Measurements from ENCODE around the gene CNTNAP2.

CNTNAP2 gene

DNA sequence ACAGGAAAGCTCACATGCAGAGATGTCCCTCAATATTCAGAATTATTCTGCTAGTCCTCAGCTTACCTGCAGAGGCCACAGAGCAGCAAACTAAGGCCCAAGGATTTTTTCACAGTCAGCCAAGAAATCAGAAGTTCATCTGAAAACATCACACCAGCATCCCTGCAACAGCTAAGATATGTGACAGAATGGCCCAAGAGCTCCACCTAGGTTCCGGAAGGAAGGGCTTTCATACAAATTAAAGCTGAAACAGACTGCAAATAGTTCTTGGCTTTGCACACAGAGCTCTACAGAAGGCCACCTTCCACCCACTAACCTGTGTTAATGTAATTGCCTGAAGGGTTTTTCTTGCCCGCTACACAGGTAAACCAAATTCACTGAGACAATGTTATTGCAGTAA, 2035.2 kb downstream of the CNTNAP2 start:
- TF ChIP-seq, protein P1, sequence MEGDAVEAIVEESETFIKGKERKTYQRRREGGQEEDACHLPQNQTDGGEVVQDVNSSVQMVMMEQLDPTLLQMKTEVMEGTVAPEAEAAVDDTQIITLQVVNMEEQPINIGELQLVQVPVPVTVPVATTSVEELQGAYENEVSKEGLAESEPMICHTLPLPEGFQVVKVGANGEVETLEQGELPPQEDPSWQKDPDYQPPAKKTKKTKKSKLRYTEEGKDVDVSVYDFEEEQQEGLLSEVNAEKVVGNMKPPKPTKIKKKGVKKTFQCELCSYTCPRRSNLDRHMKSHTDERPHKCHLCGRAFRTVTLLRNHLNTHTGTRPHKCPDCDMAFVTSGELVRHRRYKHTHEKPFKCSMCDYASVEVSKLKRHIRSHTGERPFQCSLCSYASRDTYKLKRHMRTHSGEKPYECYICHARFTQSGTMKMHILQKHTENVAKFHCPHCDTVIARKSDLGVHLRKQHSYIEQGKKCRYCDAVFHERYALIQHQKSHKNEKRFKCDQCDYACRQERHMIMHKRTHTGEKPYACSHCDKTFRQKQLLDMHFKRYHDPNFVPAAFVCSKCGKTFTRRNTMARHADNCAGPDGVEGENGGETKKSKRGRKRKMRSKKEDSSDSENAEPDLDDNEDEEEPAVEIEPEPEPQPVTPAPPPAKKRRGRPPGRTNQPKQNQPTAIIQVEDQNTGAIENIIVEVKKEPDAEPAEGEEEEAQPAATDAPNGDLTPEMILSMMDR (IDR thresholded peaks at IDR 0.05; ENCODE audit: low read depth, low read length), result no peak
- in situ Hi-C loops (cut with HindIII; ENCODE audit: low sequenced_read_pairs), result no loop called here
- no peak for DNase-seq (ENCODE audit: low read depth, low spot score)
- H3K4me3 ChIP-seq (ENCODE audit: low read depth, low read length), result no peak overlapping the region

DNA sequence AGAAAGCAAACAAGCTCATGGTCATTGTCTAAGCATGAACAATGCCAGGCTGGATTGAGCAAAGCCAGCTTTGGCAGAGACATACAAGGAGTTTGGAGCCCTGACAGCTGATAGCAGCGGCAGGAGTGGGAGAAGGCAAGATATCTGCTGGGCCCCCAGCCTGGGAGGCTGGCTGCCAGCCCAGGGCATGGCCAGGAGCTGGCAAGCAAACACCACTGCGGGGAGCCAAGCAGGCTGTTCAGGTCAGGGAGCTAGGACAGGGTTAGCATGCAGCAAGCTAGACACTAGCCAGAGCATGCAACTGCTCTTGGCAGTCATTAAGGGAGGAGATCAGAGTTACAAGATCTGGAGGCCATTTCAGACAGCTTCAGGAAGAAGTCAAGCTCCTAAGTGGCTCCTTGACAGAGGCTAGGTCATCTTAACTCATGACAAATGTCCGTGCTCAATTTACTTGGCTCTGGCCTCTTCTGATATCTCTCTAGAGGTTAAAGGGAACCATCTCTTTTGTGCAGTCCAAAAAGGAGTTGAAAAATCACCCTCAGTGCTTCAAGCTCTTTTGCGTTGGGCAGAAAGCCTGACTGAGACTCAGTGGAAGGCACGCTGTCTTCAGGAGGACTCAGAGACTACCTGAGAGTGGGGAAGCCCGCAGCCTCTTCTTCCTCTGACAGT, 2037.1 kb downstream of the CNTNAP2 start:
- in situ Hi-C loops (cut with HindIII; ENCODE audit: low sequenced_read_pairs), result no loop called here
- H3K4me3 ChIP-seq (ENCODE audit: low read depth, low read length), result no peak overlapping the region
- TF ChIP-seq, protein P1 (IDR thresholded peaks at IDR 0.05; ENCODE audit: low read depth, low read length), result no peak
- no peak for DNase-seq (ENCODE audit: low read depth, low spot score)

DNA sequence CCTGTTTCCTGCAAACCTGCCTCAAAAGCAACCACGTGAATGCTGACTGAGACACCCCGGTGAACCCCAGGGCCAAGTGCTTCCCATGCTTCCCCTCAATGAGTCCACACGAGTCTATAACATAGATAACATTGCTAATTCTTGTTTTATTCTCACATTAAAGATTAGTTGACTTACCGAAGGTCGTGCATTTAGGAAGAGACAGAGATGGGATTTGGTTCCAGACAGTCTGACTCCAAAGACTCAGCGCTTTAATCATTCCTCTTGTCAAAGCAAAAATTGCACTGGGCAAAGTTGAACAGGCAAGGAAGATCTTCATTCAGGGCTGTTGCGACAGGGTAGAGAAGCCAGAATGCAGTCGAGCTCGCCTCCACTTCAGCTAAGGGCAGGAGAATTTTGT, 2038.4 kb downstream of the CNTNAP2 start:
- no peak for DNase-seq (ENCODE audit: low read depth, low spot score)
- TF ChIP-seq, protein P1 (IDR thresholded peaks at IDR 0.05; ENCODE audit: low read depth, low read length), result no peak
- in situ Hi-C loops (cut with HindIII; ENCODE audit: low sequenced_read_pairs), result no loop called here
- H3K4me3 ChIP-seq (ENCODE audit: low read depth, low read length), result no peak overlapping the region

DNA sequence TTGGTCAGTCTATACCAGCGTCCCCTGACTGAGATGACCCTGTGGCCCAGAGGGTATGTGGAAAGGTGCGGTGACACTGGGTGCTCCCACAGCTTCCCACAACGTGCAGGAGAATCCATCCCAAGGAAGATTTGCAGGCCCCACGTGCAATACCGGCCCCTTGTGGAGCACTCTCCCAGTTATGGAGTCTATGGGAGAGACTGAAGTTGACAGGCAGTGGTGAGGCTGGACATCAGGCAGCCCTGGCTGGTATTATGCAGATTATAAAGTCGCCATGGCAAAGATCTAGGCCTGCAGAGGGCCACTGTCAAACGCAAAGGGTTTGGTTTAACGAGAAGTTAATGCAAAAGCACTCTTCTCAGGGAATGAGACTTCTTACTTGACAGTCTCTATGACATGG, 2039.2 kb downstream of the CNTNAP2 start:
- TF ChIP-seq, protein P1 (IDR thresholded peaks at IDR 0.05; ENCODE audit: low read depth, low read length), result no peak
- H3K4me3 ChIP-seq (ENCODE audit: low read depth, low read length), result no peak overlapping the region
- no peak for DNase-seq (ENCODE audit: low read depth, low spot score)
- in situ Hi-C loops (cut with HindIII; ENCODE audit: low sequenced_read_pairs), result no loop called here

DNA sequence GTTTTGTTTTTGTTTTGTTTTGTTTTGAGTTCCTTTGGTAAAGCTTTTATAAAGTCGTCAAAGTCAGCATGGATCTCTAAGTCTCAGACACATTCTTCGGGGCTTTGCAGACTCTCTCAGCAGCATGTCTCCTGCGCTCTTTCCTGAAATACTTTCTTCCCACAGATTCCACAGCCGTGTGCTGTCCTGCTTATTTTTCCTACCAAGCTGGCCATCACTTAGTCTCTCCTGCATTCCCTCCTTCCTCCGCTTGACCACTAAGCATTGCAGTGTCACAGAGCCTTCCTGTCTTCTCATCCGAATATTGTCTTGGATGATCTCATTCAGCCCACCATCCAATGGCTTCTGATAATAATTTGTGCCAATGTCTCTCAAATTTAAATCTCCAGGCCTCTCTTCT, 2039.6 kb downstream of the CNTNAP2 start:
- TF ChIP-seq, protein P1 (IDR thresholded peaks at IDR 0.05; ENCODE audit: low read depth, low read length), result no peak
- in situ Hi-C loops (cut with HindIII; ENCODE audit: low sequenced_read_pairs), result no loop called here
- DNase-seq (ENCODE audit: low read depth, low spot score), result peak; percentile 33
- H3K4me3 ChIP-seq (ENCODE audit: low read depth, low read length), result no peak overlapping the region

DNA sequence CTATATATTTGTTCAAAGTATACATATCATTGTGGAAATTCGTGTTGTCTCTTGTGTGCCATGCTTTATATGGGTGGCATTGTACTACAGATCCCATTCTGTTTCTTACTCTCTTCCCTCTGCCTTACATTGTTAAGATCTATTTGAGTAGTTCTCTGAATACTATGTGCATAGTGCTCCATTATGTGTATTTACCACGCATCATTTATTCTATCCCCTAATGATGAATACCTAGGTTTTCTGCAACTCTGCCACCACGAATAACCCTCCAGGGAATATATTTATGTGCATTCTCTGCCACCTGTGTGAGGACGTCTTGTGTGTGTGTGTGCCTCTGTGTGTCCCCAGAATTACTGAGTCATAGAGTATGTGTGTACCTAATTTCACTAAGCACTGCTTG, 2042.7 kb downstream of the CNTNAP2 start:
- TF ChIP-seq, protein P1 (IDR thresholded peaks at IDR 0.05; ENCODE audit: low read depth, low read length), result no peak
- DNase-seq (ENCODE audit: low read depth, low spot score), result no peak
- in situ Hi-C loops (cut with HindIII; ENCODE audit: low sequenced_read_pairs), result no loop called here
- H3K4me3 ChIP-seq (ENCODE audit: low read depth, low read length), result no peak overlapping the region

Measured in astrocyte of the spinal cord (primary cell).